K562 (cell line): ENCODE results near the gene UMODL1. TPM values are rescaled to one million over a fixed set of nuclear protein-coding genes. Genes with fewer than 3 reads are reported as not detected.

Experiments
- FOXK1 ChIP-seq: sonication (generic); formaldehyde crosslinking; IDR thresholded peaks from 2 replicates; pipeline ENCODE4 v1.8.0; 2022; ENCODE audit warnings: missing genetic modification reagents, mild to moderate bottlenecking, borderline replicate concordance
- HIVEP1 ChIP-seq: fragments of 250-450 bp; sonication (Bioruptor Pico); IDR thresholded peaks from 2 replicates; pipeline ENCODE4 v1.4.0; 2020; ENCODE audit warnings: mild to moderate bottlenecking
- HLTF ChIP-seq: fragments of 450-650 bp; IDR thresholded peaks from 2 replicates; pipeline ENCODE4 v1.6.1; 2016
- MLX ChIP-seq, 2 experiments: fragments of 450-650 bp in 1 of 2; sonication (generic) in 1 of 2; formaldehyde crosslinking; conservative IDR thresholded peaks; 2 replicates each; pipeline versions ENCODE4 v1.4.0 to v1.8.1; 2020 to 2022; ENCODE audit warnings: mild to moderate bottlenecking in 1 of 2, missing genetic modification reagents in 1 of 2
- NFIC ChIP-seq: fragments of 450-650 bp; IDR thresholded peaks from 2 replicates; pipeline ENCODE4 v1.6.1; 2017; ENCODE audit warnings: mild to moderate bottlenecking, inconsistent platforms
- POLR2H ChIP-seq: IDR thresholded peaks from 2 replicates; pipeline ENCODE4 v1.6.1; 2016; ENCODE audit warnings: missing genetic modification characterization, low read depth, mild to moderate bottlenecking, control low read depth, missing compliant biosample characterization, moderate library complexity
- PRDM10 ChIP-seq: fragments of 450-650 bp; IDR thresholded peaks from 2 replicates; pipeline ENCODE4 v1.6.1; 2018; ENCODE audit not compliant: partially characterized antibody
- TEAD2 ChIP-seq: fragments of 450-650 bp; IDR thresholded peaks from 2 replicates; pipeline ENCODE4 v1.6.1; 2016; ENCODE audit warnings: missing genetic modification characterization, control low read depth, missing compliant biosample characterization
- ZBTB43 ChIP-seq: sonication (generic); formaldehyde crosslinking; IDR thresholded peaks from 2 replicates; pipeline ENCODE4 v1.8.0; 2023; ENCODE audit warnings: mild to moderate bottlenecking, missing genetic modification reagents
- polyA plus RNA-seq, 8 experiments: library from polyadenylated mRNA; depleted of rRNA in 4 of 8; stranded (reverse) in 5 of 8; unstranded in 3 of 8; fragments of >200 nt; fragmentation: Nextera tagmentation in 2 of 8; fragmentation: Illumina TruSeq in 1 of 8; extraction: Ambion mirVana in 2 of 8; extraction: Trizol in 1 of 8; gene quantifications; 2 replicates each; pipeline versions ENCODE4 v1.2.1 to v1.2.3, GENCODE V29; 2011 to 2014; ENCODE audit warnings: inconsistent platforms in 1 of 8, missing spikeins in 1 of 8
- total RNA-seq, 7 experiments: library from RNA; depleted of rRNA in 6 of 7; stranded (reverse); fragments of >200 nt in 6 of 7; fragmentation: Illumina TruSeq in 2 of 7; extraction: Trizol in 2 of 7; gene quantifications; 2 replicates each; pipeline versions ENCODE4 v1.2.1 to v1.2.3, GENCODE V29; 2011 to 2021; ENCODE audit warnings: low replicate concordance in 1 of 7

Gene UMODL1
- total and polyA plus RNA-seq, 9 of the 15 experiments (the other 6 are each of a cell fraction or from before 2014, with no cell fraction given) = not detected

- no peak for TF ChIP-seq PRDM10
- no peak for TF ChIP-seq NFIC
- TF ChIP-seq HIVEP1 (CRISPR knock-in tag) = no peak
- no peak for TF ChIP-seq ZBTB43 (CRISPR knock-in tag)
- no peak for TF ChIP-seq FOXK1
- TF ChIP-seq MLX (CRISPR knock-in tag; conservative IDR thresholded peaks at IDR 0.05) = no peak
- TF ChIP-seq POLR2H (tag) = no peak
- no peak for TF ChIP-seq TEAD2
- TF ChIP-seq HLTF = no peak
Observed at GRCh38 chr21:42165901-42166300, 94.8 kb downstream of the UMODL1 start (continued).
